T follicular helper cell (primary cell): Measurements from ENCODE around the gene ABHD2.
"Not testable (repeated sequence)": the region's sequence is repeated elsewhere in the genome, so short reads cannot be mapped to it uniquely, and the experiment has no call there.

Source experiments
- DNase-seq: peaks from one replicate; pipeline ENCODE4 v3.0.0-alpha.2; 2020; ENCODE audit warnings: low read depth

ABHD2 gene

GRCh38 chr15:89225588-89225987 is 137.3 kb downstream of the ABHD2 start:
- no peak for DNase-seq

GRCh38 chr15:89226359-89227221 is 138.3 kb downstream of the ABHD2 start:
- DNase-seq = no peak

- DNase-seq = no peak
Measured at GRCh38 chr15:89227425-89227824, 139.2 kb downstream of the ABHD2 start.

GRCh38 chr15:89230277-89230676 is 142.0 kb downstream of the ABHD2 start:
- no peak for DNase-seq

- DNase-seq = no peak
Measured at GRCh38 chr15:89231832-89232231, 143.6 kb downstream of the ABHD2 start.

GRCh38 chr15:89239883-89240810 is 151.9 kb downstream of the ABHD2 start:
- DNase-seq = not testable (repeated sequence)

GRCh38 chr15:89243046-89243690 is 154.9 kb downstream of the ABHD2 start:
- DNase-seq = no peak

- DNase-seq = peak; percentile 92
Measured at GRCh38 chr15:89243691-89244573, 155.7 kb downstream of the ABHD2 start, which contains the start of gene FANCI. Gene FANCI (plus strand): TSS chr15:89243979. CDS start chr15:89247648, 3,669 bp downstream.

- no peak for DNase-seq
Measured at GRCh38 chr15:89244574-89244903, 156.3 kb downstream of the ABHD2 start.

GRCh38 chr15:89247446-89247845 is 159.2 kb downstream of the ABHD2 start:
- no peak for DNase-seq

- no peak for DNase-seq
Measured at GRCh38 chr15:89248584-89248983, 160.3 kb downstream of the ABHD2 start.

GRCh38 chr15:89250142-89250541 is 161.9 kb downstream of the ABHD2 start:
- DNase-seq = not testable (repeated sequence)
